Right lobe of liver (tissue), 4 donors: ENCODE data around the gene KRT23.

ENCODE experiments used
- POLR2A ChIP-seq: fragments of 450-650 bp; IDR thresholded peaks from one replicate; pipeline ENCODE4 v1.6.1; 2017; ENCODE audit warnings: antibody characterized with exemption, mild to moderate bottlenecking
- TF ChIP-seq, protein P1 (sequence below), 4 donors: fragments of 200-600 bp in 3 of 4; fragments of 450-650 bp in 1 of 4; IDR thresholded peaks; one replicate each; pipeline versions ENCODE4 v1.5.1 to v1.8.0; 2016 to 2022; ENCODE audit warnings: antibody characterized with exemption in 4 of 4, mild to moderate bottlenecking in 2 of 4
- donor health status: DM: no; HTN: no; CAD: no.
- donor health status: DM: no; HTN: no; CAD: no.
- donor health status: DM: no; HTN: yes; CAD: no.

DNA sequence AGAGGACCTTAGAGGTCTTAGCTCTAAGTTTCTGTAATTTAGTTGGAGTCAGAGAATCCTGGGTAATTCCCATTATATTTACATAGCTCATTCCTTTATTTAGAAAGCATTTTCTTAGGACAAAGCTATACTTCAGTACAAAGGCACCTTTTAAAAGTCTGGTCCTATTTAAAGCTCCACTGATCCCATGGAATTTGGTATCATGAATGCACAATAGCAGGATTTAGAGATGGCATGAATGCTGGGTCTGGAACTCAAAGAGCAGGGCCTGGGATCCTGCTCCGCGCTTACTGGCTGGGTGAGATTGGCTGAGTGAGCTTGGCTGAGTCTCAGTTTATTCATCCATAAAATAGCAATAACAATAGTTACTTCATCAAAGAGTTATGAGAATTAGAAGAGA lies 4.8 kb downstream of the KRT23 start:
- no peak for TF ChIP-seq POLR2A
- TF ChIP-seq, protein P1, sequence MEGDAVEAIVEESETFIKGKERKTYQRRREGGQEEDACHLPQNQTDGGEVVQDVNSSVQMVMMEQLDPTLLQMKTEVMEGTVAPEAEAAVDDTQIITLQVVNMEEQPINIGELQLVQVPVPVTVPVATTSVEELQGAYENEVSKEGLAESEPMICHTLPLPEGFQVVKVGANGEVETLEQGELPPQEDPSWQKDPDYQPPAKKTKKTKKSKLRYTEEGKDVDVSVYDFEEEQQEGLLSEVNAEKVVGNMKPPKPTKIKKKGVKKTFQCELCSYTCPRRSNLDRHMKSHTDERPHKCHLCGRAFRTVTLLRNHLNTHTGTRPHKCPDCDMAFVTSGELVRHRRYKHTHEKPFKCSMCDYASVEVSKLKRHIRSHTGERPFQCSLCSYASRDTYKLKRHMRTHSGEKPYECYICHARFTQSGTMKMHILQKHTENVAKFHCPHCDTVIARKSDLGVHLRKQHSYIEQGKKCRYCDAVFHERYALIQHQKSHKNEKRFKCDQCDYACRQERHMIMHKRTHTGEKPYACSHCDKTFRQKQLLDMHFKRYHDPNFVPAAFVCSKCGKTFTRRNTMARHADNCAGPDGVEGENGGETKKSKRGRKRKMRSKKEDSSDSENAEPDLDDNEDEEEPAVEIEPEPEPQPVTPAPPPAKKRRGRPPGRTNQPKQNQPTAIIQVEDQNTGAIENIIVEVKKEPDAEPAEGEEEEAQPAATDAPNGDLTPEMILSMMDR (IDR thresholded peaks at IDR 0.05), result no peak
